NT2/D1 (cell line): ENCODE measurements around the gene INTS11.

Experiments used
- SUZ12 ChIP-seq: IDR thresholded peaks from 2 replicates; pipeline ENCODE4 v1.6.1; 2011; ENCODE audit not compliant: insufficient read length, insufficient read depth; ENCODE audit errors: extremely low read depth
- YY1 ChIP-seq: IDR thresholded peaks from 2 replicates; pipeline ENCODE4 v1.6.1; 2011; ENCODE audit not compliant: insufficient read length, insufficient read depth
- ZNF274 ChIP-seq: IDR thresholded peaks from 2 replicates; pipeline ENCODE4 v1.6.1; 2011; ENCODE audit warnings: mild to moderate bottlenecking, low read depth, low read length

- TF ChIP-seq SUZ12 (no peak), YY1 (no peak), ZNF274 (no peak)
Measured at GRCh38 chr1:1311107-1312104, 13.1 kb downstream of the INTS11 start.
